ENCODE data around the gene SDC1. TPM values are rescaled to one million over a fixed set of nuclear protein-coding genes. Genes with fewer than 3 reads are reported as not detected.

The SDC1 gene
- total RNA-seq, 1 experiment from 2014 or later, result 306 TPM

- DNase-seq (ENCODE audit: low read depth), result no peak
Observed at GRCh38 chr2:20215183-20216040, 9.5 kb downstream of the SDC1 start.

DNA sequence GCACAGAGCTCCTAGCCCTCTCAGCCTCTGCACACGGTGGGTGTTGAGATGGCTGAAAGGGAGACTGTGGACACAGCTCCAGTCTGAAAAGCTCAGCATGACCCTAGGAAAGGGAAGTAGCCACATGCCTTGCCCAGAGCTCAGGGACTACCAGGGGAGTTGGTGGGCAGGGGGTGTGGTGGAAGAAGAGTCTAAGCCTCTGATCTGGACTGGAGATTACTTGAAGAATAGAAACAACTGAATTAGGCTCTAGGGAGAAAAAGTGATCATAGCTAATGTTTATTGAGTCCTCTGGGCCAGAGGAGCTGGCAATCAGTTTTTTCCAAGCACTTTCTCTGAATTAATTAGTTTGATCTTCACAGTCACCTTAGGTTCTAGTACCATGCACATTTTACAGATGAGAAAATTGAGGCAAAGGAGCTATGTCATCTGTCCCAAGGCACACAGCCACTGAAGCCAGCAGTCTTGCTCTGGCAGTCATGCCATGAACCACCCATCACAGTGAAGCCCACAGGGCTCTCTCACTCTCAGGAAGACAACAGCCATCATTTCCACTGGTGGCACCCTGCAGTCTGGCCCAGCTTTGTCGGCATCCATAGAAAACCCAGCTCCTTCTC lies 10.3 kb downstream of the SDC1 start:
- no peak for DNase-seq (ENCODE audit: low read depth)

GRCh38 chr2:20213651-20214565 lies 11.0 kb downstream of the SDC1 start:
- DNase-seq (ENCODE audit: low read depth), result no peak

- no peak for DNase-seq (ENCODE audit: low read depth)
Observed at GRCh38 chr2:20212871-20213503, 11.9 kb downstream of the SDC1 start.

GRCh38 chr2:20212459-20212870 lies 12.5 kb downstream of the SDC1 start:
- DNase-seq (ENCODE audit: low read depth), result no peak

DNA sequence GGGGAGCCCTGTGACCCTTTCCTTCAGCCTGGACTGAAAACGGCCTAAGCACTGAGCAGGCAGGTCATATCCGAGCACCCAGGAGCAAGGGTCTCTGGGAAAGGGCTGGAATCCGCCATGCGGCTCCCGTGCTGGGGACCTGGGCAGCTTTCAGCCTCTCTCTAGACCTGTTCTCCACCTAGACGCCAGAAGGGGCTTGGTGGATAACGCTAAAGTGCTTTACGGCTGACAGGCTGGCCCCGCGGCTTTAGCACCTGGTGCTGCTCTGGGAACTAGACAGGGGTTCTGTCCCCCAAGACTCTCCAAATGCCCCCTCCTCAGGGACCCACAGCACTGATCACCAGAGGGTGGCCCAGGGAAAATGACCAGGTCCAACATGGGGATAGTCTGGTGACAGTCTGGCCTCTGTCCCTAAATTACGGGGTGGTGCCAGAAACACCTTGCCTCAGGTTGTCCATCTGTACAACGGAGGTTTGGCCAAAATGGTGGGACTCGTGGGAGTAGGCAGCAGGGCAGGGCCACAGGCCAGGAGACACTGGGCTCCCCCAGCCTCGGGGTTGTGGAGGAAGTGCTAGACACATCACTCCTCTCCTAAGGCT lies 13.0 kb downstream of the SDC1 start:
- no peak for DNase-seq (ENCODE audit: low read depth)

DNA sequence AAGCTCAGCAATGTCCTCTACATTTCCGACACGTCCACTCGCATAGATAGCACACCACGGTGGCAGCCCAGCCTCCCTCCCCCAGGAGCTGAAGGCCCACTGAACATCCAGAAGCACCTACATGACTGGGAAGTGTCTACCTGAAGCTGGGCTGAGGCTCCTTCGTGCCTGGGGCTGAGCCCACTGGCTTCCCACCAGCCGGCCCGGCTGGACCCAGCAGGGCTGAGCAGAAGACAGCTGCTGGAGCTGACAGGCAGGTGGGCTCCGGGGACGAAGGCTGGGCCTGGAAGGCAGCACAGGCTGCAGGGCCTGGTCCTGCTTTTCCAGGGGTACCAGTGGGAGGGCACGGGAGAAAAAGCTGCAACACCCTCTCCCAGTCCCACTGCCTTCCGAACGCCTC lies 13.5 kb downstream of the SDC1 start:
- DNase-seq (ENCODE audit: low read depth), result no peak

GRCh38 chr2:20210462-20210861 lies 14.5 kb downstream of the SDC1 start:
- no peak for DNase-seq (ENCODE audit: low read depth)

DNA sequence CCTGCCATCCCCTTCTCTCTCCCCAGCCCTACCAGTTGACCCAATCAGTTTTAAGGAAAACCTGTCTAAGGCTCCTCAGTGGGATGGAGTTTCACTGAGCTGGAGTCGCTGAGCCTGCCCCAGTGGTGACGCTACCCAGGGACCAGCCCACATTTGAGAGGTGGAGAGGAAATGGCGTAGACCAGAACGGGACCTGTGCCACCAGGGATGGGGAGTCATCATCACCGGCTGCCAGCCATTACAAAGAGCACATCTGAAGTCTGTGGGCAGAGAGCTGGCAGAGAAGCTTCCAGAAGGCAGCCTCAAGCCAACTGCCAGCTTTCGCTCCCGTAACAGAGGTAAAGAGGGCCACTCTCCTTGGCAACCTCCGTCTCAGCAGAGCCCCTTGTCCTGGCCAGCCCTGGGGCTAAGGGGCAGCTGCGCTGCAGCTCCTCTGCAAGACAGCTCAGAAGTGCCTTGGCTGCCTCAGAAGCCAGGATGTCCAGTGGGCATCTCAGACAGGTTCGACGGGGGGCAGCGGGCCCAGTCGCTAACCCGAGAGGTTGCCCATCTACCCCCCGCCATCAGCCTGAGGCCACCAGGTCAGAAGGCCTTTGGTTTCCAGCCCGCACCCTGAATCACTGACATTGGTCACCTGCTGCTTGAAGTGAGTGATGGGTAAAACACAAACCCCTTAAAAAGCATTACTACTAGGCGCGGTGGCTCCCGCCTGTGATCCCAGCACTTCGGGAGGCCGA lies 15.4 kb downstream of the SDC1 start:
- no peak for DNase-seq (ENCODE audit: low read depth)

DNA sequence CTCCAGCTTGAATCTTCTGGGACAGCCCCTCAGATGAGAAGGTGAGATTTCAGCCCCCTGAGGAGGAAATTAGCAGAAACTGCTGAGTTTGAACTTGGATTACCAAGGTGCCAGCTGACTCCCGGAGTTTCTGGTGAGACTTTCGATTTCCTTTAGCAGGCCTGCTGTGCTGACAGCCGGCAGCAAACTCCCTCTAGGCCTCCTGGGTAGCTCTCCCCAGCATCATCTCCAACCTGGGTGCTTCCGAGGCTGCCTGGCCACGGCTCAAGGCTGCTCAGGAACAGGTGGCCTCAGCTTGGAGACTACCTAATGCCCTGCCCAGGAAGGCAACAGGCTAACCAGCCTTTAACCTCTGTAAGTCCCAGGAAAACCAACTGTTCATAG lies 16.5 kb downstream of the SDC1 start:
- no peak for DNase-seq (ENCODE audit: low read depth)

DNA sequence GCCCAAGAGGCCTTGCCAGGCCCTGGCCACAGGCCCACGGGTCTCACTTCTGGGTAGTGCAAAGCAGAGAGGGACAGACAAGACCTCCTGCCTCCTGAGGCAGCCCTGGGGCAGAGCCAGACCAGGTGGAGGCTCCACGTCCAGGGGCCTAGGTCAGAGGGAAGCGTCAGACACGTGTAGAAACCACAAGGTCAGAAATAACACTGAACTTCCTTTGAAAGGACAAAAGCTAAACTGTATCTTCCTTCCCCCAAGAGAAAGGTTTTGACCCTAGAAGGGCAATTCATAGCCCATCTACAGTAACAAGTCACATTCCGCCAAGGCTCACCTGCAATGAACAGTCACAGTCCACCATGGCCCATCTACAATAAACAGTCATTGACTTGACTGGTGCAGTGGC lies 17.9 kb downstream of the SDC1 start:
- no peak for DNase-seq (ENCODE audit: low read depth)

GRCh38 chr2:20205915-20206524 lies 18.9 kb downstream of the SDC1 start:
- DNase-seq (ENCODE audit: low read depth), result no peak

DNA sequence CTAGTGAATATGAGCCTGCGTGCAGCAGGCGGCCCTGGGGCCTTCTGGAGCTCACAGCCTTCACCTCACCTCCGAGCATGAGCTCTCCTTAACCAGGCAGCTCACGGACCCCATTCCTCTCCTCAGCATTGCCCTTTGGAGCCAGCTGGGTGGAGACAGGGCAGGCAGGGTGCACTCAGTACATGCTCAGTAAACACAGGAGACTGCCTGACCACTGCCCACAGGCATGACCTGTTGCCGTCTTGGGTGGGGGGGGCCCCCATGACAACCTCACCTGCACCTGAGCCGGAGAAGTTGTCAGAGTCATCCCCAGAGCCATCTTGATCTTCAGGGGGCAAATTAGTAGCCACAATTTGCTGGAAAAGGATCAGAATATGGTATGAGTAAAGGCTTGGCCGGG lies 19.9 kb downstream of the SDC1 start:
- no peak for DNase-seq (ENCODE audit: low read depth)

DNA sequence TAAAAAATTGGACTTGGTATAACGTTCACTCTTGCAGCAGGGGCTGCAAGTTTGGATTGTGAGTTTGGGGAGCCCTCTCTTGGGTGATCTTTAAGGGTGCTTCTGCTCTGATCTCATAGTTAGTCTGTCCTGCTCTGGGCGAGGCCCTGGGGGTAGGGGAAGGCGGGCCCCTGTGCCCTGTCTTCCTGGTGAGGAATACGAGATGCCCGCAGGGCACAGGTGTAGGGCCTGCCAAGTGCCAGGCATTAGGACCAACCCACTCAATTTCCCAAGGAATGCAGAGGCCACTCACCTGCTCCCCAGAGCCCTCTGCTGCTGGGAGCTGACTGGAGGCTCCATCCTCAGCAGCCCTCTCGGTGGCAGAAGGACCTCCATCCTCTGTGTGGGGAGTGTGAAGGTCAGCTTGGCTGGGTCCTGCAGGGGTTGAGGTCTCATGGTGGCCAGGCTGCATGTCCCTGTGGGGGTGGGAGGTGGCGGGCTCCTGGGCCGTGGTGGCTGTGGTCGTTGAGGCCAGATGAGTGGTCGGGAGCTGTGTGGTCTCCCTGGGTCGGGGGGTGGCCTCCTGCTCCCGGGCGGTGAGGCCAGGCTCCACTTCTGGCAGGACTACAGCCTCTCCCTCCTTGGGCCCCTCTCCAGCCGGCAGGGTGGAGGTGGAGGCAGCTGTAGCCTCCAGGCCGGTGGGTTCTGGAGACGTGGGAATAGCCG lies 21.3 kb downstream of the SDC1 start:
- DNase-seq (ENCODE audit: low read depth), result no peak

DNA sequence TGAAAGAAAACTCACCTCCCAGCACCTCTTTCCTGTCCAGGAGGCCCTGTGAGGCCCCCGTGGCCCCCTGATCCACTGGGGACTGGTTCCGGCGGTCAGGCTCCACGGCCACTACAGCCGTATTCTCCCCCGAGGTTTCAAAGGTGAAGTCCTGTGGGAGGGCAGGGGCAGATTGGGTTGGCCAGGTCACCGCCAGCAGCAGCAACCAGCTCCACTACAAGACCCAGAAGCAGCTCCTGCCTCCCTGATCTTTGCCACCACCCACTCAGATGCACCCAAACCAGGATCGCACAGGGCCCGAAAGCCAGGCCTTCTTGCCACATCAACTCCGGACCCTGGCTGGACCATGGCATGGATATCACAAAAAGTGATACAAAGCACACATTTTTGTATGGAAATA lies 21.9 kb downstream of the SDC1 start:
- DNase-seq (ENCODE audit: low read depth), result no peak

GRCh38 chr2:20201671-20202070 lies 23.3 kb downstream of the SDC1 start:
- no peak for DNase-seq (ENCODE audit: low read depth)

GRCh38 chr2:20200697-20201555 lies 24.0 kb downstream of the SDC1 start:
- DNase-seq (ENCODE audit: low read depth), result no peak

DNA sequence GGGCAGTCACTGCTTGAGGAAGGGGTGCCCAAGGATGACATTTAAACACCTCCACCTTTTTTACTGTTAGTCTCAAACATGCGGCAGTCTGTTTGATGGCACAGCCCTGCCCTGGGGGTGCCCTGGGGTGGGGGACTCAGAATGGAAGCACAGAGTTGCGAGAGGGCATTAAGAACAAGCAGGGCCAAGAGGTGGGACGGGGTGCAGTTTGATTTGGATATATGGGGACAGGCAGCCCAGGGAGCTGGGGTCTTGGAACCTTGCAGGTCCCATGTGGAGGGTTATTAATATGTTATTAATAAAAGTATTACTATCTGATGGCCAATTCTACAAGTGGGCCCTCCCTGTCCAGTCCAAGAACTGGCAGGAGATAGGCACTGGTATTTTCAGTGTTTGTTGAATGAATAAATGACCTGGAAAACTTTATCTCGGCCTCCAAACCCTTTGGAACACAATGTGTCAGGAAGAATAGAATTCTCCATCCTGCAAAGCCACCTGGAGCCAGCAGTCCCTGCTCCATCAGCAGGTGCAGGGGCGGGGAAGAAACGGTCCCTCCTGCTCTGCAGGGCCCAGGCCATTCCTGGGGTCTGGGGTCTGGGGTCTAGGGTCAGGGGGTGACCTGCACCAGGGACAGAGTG lies 25.2 kb downstream of the SDC1 start:
- DNase-seq (ENCODE audit: low read depth), result no peak

All from HT1080 (cell line).